Stimulated activated CD8-positive, alpha-beta memory T cell treated with anti-CD3 and anti-CD28 coated beads, Interleukin-7, amount 100 ng/mL, for 48 hours (primary cell): ENCODE data around the gene TRIM3.
A peak's percentile ranks its signal among the peaks of the same experiment; 100 is the strongest.

ENCODE experiments used
- DNase-seq, 2 donors: peaks; one replicate each; pipeline ENCODE4 v3.0.0-alpha.2; 2020; ENCODE audit warnings: low read depth in 1 of 2; ENCODE audit errors: extremely low read depth in 1 of 2

Gene TRIM3

DNA sequence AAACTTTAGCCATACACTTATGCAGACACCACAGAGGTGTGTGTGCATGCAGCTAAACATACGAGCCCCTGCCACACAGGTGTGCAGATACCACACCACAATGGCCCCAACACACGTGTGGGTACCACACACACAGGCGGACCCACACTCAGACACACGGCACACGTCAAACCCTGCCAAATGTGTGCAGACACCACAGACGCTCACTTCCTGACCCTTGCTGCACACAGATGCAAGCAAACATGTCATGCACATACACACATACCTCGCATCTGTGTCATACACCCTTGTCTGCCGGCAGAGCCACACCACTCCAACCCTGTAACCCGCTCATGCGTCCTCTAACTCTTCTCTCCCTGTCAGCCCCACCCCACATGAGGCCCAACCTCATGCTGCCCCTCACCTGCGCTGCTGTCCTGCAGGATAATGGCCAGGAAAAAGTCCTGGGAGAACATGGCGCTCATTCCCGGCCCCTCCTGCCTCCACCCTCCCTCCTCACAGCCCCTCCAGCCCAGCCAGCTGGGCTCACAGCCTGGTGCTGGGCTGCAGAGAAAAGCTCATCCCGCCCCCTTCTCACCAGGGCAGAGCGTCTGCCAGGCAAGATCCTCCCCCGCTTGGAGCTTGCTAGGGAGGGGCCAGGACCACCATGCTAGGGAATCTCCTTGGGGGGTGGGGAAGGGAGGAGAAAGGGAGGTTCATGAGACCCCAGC lies 69.2 kb downstream of the TRIM3 start:
- DNase-seq = no peak

DNA sequence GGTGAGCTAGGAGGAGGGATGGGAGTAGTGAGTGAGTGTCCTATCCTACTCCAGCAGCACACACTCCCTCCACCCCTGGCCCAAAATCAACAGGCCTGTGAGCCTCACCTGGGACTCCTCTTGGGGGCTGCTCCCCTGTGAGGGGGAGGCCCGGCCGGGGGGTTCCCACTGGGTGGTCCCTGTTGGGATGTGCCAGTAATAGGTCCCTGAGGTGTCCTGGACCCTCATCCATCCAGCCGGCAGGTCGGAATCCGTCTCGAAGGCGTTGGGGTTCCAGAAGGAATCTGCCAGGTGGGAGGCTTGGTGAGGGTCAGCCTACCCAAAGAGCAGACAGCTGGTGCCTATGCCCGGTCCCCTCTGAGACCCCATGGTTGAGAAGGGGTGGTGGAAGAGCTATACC lies 70.2 kb downstream of the TRIM3 start:
- no peak for DNase-seq

GRCh38 chr11:6402561-6402981 lies 71.2 kb downstream of the TRIM3 start:
- peak in 1 of 2 donors; percentile 74 for DNase-seq

GRCh38 chr11:6402061-6402470 lies 71.7 kb downstream of the TRIM3 start:
- DNase-seq = no peak

- no peak for DNase-seq
Measured at GRCh38 chr11:6401464-6401863, 72.3 kb downstream of the TRIM3 start.

- no peak for DNase-seq
Measured at GRCh38 chr11:6400431-6401345, 73.1 kb downstream of the TRIM3 start.
